Renal pelvis (tissue), 4 donors: ENCODE measurements around the gene EIF2B1. TPM values are rescaled to one million over a fixed set of nuclear protein-coding genes. Genes with fewer than 3 reads are reported as not detected.
"Not testable (repeated sequence)": the region's sequence is repeated elsewhere in the genome, so short reads cannot be mapped to it uniquely, and the experiment has no call there.

Experiments used
- DNase-seq: peaks from one replicate; pipeline ENCODE4 v3.0.0-alpha.2; 2013
- polyA plus RNA-seq, 3 donors: library from polyadenylated mRNA; unstranded; fragments of 120-200 nt; gene quantifications; one replicate each; pipeline ENCODE4 v1.2.1, GENCODE V29; 2013; ENCODE audit not compliant: insufficient read length in 3 of 3

EIF2B1 gene
- polyA plus RNA-seq, 3 donors, result 58.9 to 69.1 (median 67.1) TPM

- DNase-seq, result no peak
Measured at GRCh38 chr12:123645380-123645779, 11.9 kb upstream of the EIF2B1 start.

- no peak for DNase-seq
Measured at GRCh38 chr12:123643911-123644310, 10.4 kb upstream of the EIF2B1 start.

GRCh38 chr12:123634142-123634561 lies 666 bp upstream of the EIF2B1 start:
- no peak for DNase-seq

GRCh38 chr12:123621619-123622530 lies 11.6 kb downstream of the EIF2B1 start:
- DNase-seq, result no peak

GRCh38 chr12:123621101-123621500 lies 12.4 kb downstream of the EIF2B1 start:
- no peak for DNase-seq

DNA sequence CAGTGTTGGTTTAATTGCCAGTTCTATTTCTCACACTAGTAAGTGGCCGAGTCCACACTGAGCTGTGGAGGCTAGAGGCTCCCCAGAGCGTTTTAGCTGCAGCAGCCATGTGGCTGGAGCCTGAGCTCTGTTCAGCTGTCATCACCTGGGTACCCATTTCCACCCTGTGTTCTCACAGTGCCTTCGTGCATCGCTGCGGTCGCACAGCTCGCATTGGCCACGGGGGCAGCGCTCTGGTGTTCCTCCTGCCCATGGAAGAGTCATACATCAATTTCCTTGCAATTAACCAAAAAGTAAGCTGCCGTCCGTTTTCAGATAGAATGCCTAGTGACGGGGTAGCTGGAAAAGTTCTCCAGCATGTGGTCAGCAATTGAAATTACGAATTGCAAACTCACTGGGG lies 15.9 kb downstream of the EIF2B1 start:
- no peak for DNase-seq

DNA sequence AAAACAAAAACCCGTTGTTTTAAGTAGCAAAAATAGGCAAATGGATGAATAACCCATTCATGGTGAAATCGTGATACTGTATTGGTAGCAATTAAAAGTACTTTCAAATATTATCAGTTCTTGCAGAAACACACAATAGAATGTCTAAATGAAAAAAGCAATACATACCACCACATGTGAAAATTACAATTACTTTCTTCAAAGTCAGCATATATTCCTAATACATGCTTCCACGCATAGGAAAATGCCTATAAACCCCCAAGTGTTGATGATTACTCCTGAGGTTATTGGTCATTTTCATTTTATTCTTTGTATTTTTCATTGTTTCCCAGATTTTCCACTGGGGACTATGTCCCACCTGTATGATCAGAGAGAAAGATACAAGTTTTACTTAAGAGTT lies 16.3 kb downstream of the EIF2B1 start:
- DNase-seq, result no peak

- no peak for DNase-seq
Measured at GRCh38 chr12:123614531-123614930, 19.0 kb downstream of the EIF2B1 start.

- DNase-seq, result no peak
Measured at GRCh38 chr12:123614110-123614509, 19.4 kb downstream of the EIF2B1 start.

DNA sequence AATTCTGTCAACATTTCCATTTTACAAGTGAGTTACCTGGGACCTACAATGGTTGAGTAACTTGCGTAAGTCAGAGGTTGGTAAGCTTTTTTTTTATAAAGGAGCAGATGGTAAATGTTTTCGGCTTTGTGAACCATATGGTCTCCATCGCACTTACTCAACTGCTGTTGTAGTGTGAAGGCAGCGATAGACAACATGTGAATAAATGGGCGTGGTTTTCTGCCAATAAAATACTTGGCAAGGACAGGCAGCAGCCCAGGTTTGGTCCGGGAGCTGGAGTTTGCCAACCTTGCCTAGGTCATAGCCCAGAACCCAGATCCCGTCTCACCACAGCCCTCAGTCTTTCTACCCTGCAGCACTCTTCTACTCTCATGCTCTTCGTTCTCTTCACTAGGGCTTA lies 25.3 kb downstream of the EIF2B1 start:
- DNase-seq, result no peak

DNA sequence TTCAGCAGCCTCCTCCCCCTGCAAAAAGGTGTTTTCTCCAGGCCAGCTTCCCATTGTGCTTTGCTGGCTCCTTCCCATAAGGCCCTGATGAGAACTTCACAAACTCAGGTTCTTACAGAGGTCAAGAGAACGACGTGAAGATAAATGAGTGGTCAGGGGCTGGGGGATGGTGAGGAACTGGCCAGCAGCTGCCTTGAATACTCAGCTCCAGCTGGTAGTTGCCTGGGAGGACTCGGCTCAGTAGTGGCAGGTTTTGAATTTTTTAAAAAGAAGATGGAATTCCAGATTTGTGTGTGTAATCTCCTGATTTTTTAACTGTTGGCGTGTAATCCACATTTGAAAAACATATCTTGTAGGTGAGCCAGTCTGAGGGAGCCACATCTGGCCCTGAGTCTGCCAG lies 25.7 kb downstream of the EIF2B1 start:
- no peak for DNase-seq

DNA sequence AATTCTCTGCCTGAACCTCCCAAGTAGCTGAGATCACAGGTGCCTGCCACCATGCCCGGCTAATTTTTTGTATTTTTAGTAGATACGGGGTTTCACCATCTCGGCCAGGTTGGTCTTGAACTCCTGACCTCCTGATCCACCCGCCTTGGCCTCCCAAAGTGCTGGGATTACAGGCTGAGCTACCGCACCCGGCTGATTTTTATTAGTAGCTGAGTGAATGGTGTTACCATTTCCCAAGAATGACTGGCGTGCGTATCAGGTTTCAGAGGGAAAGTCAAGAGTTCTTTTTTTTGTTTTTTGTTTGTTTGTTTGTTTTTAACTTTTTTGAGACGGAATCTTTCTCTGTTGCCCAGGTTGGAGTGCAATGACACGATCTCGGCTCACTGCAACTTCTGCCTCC lies 30.0 kb downstream of the EIF2B1 start:
- not testable (repeated sequence) for DNase-seq

DNA sequence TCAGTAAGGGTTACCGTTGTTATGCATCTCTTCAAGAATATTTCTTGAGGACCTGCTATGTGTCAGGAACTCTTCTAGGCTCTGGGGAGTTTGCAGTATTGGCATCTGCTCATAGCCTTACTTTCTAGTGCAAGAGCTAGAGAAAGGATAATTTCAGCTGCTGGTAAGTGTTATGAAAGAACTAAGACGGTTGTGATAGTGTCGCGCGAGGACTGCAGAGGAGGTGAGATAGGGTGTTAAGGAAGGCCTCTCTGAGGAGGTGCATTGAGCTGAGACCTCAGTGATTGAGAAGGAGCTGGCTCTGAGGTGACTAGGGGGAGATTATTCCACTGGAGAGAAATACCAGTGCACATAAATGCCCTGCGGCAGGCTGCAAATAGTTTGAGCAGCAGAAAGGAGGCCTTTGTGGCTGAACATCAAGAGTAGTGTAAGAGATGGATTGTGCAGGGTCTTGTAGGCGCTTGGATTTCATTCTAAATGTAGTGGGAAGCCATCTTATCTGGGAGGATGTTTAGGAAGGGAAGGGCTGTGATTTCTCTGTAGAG lies 30.8 kb downstream of the EIF2B1 start:
- no peak for DNase-seq

DNA sequence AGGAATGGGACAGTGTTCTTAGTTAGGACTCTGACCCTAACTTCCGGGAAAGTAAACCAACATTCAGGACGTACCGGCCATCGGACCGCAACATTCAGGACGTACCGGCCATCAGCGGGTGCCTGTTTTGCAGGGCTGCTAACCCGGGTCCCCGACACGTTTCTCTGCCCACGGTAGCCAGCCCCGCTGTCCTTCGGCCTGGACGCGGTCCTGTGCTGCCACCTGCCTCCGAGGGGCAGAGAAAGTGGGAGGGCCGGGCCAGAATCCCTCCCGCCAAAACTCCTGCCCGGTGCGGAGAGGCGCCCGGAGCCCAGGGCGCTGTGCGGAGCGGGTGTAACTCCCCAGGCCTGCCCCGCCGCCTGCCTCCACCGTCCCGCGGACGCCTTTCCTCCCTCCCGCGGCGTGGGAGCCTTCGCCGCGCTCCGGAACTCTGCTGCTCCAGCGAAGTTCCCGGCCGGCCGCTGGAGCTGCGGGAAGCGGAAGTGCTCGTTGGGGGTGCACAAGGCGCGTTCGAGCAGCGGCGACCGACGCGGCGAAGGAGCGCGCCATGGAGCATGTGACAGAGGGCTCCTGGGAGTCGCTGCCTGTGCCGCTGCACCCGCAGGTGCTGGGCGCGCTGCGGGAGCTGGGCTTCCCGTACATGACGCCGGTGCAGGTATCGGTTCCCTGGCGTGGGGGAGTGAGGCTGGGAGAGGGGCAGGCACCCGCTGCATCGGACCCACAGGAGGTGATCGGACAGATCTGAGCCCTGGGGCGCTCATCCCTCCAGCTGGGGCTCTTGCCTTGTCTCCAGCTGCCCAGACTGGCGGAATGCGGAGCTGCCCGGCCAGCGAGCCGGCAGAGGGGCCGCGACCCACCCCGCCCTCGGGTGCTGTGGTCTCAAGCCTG lies 31.6 kb downstream of the EIF2B1 start, which contains the start of gene DDX55:
Gene DDX55 (plus strand): TSS at position 498 of the 888 bp plus-strand sequence. CDS start 50 bp downstream, at position 548.
- peak; percentile 84 for DNase-seq

DNA sequence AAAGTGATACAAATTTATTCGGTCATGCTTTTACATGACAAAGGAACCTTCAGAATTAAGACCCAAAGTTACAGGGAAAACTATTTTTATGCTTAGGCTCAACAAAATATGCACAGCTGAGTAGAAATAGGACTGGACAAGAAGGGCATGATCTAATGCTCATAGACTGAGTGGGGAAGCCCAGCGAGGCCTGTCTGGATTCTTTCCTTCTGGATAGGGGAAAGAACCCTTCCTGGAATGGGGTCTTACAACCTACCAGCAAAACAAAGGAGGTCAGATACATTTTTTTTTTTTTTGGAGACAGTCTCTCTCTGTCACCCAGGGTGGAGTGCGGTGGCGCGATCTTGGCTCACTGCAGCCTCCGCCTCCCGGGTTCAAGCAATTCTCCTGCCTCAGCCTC lies 33.8 kb downstream of the EIF2B1 start:
- DNase-seq, result no peak

DNA sequence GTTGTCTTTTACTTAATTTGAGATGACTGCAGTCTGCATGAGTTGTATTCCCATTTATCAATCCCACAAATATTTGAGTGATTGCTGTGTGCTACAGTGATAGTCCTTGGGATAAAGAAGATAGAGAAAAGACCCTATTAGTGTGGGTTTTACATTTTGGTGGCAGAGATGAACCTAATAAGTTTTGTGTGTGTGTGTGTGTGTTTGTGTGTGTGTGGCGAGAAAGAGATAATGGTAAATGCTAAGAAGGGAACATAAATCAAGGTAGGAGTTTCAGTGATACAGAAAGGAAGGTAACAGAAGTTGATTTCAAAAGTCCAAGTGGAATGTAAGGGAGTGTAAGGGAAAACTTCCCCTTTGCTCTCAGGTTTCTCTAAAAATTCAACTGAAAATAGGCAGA lies 34.2 kb downstream of the EIF2B1 start:
- no peak for DNase-seq

GRCh38 chr12:123598522-123598921 lies 35.0 kb downstream of the EIF2B1 start:
- no peak for DNase-seq

- DNase-seq, result no peak
Measured at GRCh38 chr12:123597100-123597499, 36.4 kb downstream of the EIF2B1 start.

DNA sequence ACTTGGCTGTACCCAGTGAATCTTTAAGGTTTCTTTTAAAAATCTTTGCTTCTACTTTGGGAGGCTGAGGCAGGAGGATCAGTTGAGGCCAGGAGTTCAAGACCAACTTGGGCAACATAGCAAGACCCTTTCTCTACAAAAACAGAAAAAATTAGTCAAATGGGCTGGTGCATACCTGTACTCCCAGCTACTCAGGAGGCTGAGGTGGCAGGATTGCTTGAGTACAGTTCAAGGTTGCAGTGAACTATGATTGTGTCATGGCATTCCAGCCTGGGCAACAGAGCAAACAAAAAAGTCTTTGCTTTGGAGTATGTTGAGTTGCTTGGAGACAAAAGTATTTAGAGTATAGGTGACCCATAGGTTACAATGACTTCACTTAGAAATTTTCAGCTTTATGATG lies 37.8 kb downstream of the EIF2B1 start:
- DNase-seq, result no peak

DNA sequence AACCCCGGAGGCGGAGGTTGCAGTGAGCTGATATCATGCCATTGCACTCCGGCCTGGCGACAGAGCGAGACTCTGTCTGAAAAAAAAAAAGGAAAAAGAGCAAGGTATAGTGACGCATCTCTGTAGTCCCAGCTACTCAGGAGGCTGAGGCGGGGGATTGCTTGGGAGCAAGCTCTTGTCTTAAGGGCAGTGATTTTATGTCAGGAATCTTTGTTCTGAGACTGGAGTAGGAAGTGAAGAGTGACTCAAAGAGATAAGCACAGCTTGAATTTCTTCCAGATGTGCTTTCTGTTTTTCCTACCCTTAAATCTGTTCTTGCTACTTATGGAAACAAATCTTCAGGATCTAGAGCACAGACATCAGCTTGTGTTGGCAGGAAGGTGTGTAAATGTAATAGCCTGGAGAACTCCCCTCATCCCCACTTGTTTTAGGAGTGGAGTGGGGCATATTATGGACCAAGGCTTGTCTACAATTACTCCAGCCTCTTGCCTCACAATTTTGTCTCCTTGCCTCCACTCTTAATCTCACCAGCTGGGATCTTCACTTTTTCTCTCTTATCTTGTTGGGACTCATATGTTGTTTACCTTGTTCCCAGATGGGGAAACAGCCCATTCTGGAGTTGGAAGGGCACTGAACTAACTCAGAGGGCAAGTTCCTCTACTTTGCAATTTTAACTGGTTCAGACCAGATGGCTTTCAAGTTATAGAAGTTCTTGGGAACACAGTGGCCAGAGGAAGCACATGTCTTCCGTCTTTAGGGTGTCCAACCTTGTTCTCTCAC lies 41.6 kb downstream of the EIF2B1 start:
- no peak for DNase-seq

DNA sequence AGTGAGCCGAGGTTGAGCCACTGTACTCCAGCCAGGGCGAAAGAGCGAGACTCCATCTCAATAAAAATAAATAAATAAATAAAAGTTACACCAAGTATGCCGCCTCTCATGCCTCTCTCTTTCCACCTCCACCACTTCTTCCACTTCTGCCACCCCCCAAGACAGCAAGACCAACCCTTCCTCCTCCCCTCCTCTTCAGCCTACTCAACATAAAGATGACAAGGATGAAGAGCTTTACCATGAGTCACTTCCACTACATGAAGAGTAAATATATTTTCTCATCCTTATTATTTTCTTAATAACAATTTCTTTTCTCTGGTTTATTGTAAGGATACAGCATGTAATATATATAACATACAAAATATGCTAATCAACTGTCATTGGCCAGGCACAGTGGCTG lies 52.7 kb downstream of the EIF2B1 start:
- no peak for DNase-seq

GRCh38 chr12:123578829-123579228 lies 54.7 kb downstream of the EIF2B1 start:
- DNase-seq, result not testable (repeated sequence)
